GM23338 (cell line): ENCODE results near the gene POLD2. TPM values are rescaled to one million over a fixed set of nuclear protein-coding genes. Genes with fewer than 3 reads are reported as not detected.

ENCODE experiments used
- ATAC-seq: fragments of 200-7000 bp; cut with Tn5 transposase; 3 replicates; pipeline ENCODE4 v1.9.1; 2020
- DNase-seq: peaks from one replicate; pipeline ENCODE4 v3.0.0-alpha.2; 2015; ENCODE audit warnings: low spot score
- H2AFZ ChIP-seq: fragments of 200-600 bp; sonication (generic); 2 replicates; pipeline ENCODE4 v1.8.0; 2016; ENCODE audit warnings: antibody characterized with exemption, mild to moderate bottlenecking, moderate library complexity
- H3F3A ChIP-seq: fragments of 200-600 bp; sonication (generic); replicated peaks from 2 replicates; pipeline ENCODE4 v1.8.0; 2017; ENCODE audit warnings: antibody characterized with exemption, mixed run types, low read depth
- H3K27ac ChIP-seq: fragments of 200-600 bp; sonication (generic); 2 replicates; pipeline ENCODE4 v1.6.1; 2016; ENCODE audit warnings: low read depth
- H3K27me3 ChIP-seq: fragments of 200-600 bp; sonication (generic); 2 replicates; pipeline ENCODE4 v1.8.0; 2016; ENCODE audit warnings: mild to moderate bottlenecking, mixed run types, moderate library complexity; ENCODE audit not compliant: insufficient read depth
- H3K36me3 ChIP-seq: fragments of 200-600 bp; sonication (generic); 2 replicates; pipeline ENCODE4 v1.8.0; 2016; ENCODE audit warnings: mild to moderate bottlenecking; ENCODE audit not compliant: insufficient read depth
- H3K4me1 ChIP-seq: fragments of 200-600 bp; sonication (generic); 2 replicates; pipeline ENCODE4 v1.8.0; 2016; ENCODE audit warnings: mild to moderate bottlenecking, moderate library complexity; ENCODE audit not compliant: insufficient read depth
- H3K4me2 ChIP-seq: fragments of 200-600 bp; sonication (generic); 2 replicates; pipeline ENCODE4 v1.7.1; 2017; ENCODE audit warnings: mixed run types
- H3K4me3 ChIP-seq: fragments of 200-600 bp; sonication (generic); 2 replicates; pipeline ENCODE4 v1.6.1; 2016; ENCODE audit warnings: mixed run types
- H3K79me2 ChIP-seq: fragments of 200-600 bp; sonication (generic); replicated peaks from 2 replicates; pipeline ENCODE4 v1.8.0; 2017; ENCODE audit warnings: mild to moderate bottlenecking; ENCODE audit not compliant: insufficient read depth
- H3K9me2 ChIP-seq: fragments of 200-600 bp; sonication (generic); 2 replicates; pipeline ENCODE4 v1.8.0; 2017; ENCODE audit not compliant: insufficient read depth
- H4K20me1 ChIP-seq: fragments of 200-600 bp; sonication (generic); replicated peaks from 2 replicates; pipeline ENCODE4 v1.8.0; 2017; ENCODE audit warnings: mild to moderate bottlenecking; ENCODE audit not compliant: insufficient read depth
- H3K27ac Mint-ChIP-seq: 2 replicates; pipeline ENCODE4 v1.8.0; 2020; ENCODE audit warnings: inconsistent platforms, mild to moderate bottlenecking, moderate library complexity, mixed read lengths
- H3K27me3 Mint-ChIP-seq: 3 replicates; pipeline ENCODE4 v1.8.0; 2022; ENCODE audit warnings: low read depth, mild to moderate bottlenecking, moderate library complexity, mixed read lengths, inconsistent platforms; ENCODE audit not compliant: insufficient read depth, poor library complexity
- H3K36me3 Mint-ChIP-seq: 3 replicates; pipeline ENCODE4 v1.8.0; 2021; ENCODE audit warnings: low read depth, mild to moderate bottlenecking, inconsistent platforms, moderate library complexity, mixed read lengths
- H3K4me1 Mint-ChIP-seq: 3 replicates; pipeline ENCODE4 v1.8.0; 2020; ENCODE audit warnings: mild to moderate bottlenecking, inconsistent platforms, mixed read lengths
- H3K4me3 Mint-ChIP-seq: 3 replicates; pipeline ENCODE4 v1.8.0; 2021; ENCODE audit warnings: moderate library complexity, mild to moderate bottlenecking, inconsistent platforms, mixed read lengths
- H3K9me3 Mint-ChIP-seq: 3 replicates; pipeline ENCODE4 v1.8.0; 2020; ENCODE audit warnings: moderate library complexity, mild to moderate bottlenecking, inconsistent platforms, mixed read lengths
- EZH2 ChIP-seq: fragments of 200-600 bp; sonication (generic); IDR thresholded peaks from one replicate; pipeline ENCODE4 v1.8.0; 2017; ENCODE audit warnings: antibody characterized with exemption, mild to moderate bottlenecking, low read depth; ENCODE audit not compliant: unreplicated experiment
- POLR2AphosphoS5 ChIP-seq: IDR thresholded peaks from 2 replicates; pipeline ENCODE4 v1.6.1; 2016; ENCODE audit warnings: antibody characterized with exemption, low read depth
- ZNF331 ChIP-seq: fragments of 250-450 bp; sonication (Bioruptor Pico); IDR thresholded peaks from 2 replicates; pipeline ENCODE4 v1.5.0; 2020; ENCODE audit warnings: low read depth, mild to moderate bottlenecking, moderate library complexity
- ZNF462 ChIP-seq: fragments of 250-450 bp; sonication (Bioruptor Pico); IDR thresholded peaks from 2 replicates; pipeline ENCODE4 v1.5.0; 2020; ENCODE audit warnings: mild to moderate bottlenecking, moderate library complexity
- polyA plus RNA-seq: library from polyadenylated mRNA; unstranded; fragments of >200 nt; fragmentation: Nextera tagmentation; extraction: Ambion mirVana; gene quantifications from 2 replicates; pipeline ENCODE4 v1.2.1, GENCODE V29; 2016
- total RNA-seq: library from RNA; depleted of rRNA; stranded (reverse); fragments of >200 nt; shearing (Covaris generic); gene quantifications from 2 replicates; pipeline ENCODE4 v1.2.3, GENCODE V29; 2014
- TF ChIP-seq, protein P1 (sequence below): IDR thresholded peaks from 2 replicates; pipeline ENCODE4 v1.6.1; 2016; ENCODE audit warnings: antibody characterized with exemption

The POLD2 gene
- total and polyA plus RNA-seq, 2 experiments from 2014 or later = 101 to 127 TPM

GRCh38 chr7:44083796-44084195, 39.6 kb downstream of the POLD2 start (continued):
- TF ChIP-seq, protein P1, sequence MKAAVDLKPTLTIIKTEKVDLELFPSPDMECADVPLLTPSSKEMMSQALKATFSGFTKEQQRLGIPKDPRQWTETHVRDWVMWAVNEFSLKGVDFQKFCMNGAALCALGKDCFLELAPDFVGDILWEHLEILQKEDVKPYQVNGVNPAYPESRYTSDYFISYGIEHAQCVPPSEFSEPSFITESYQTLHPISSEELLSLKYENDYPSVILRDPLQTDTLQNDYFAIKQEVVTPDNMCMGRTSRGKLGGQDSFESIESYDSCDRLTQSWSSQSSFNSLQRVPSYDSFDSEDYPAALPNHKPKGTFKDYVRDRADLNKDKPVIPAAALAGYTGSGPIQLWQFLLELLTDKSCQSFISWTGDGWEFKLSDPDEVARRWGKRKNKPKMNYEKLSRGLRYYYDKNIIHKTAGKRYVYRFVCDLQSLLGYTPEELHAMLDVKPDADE = no peak
- TF ChIP-seq ZNF331 (CRISPR knock-in tag) = no peak
- TF ChIP-seq ZNF462 (CRISPR knock-in tag) = no peak

DNA sequence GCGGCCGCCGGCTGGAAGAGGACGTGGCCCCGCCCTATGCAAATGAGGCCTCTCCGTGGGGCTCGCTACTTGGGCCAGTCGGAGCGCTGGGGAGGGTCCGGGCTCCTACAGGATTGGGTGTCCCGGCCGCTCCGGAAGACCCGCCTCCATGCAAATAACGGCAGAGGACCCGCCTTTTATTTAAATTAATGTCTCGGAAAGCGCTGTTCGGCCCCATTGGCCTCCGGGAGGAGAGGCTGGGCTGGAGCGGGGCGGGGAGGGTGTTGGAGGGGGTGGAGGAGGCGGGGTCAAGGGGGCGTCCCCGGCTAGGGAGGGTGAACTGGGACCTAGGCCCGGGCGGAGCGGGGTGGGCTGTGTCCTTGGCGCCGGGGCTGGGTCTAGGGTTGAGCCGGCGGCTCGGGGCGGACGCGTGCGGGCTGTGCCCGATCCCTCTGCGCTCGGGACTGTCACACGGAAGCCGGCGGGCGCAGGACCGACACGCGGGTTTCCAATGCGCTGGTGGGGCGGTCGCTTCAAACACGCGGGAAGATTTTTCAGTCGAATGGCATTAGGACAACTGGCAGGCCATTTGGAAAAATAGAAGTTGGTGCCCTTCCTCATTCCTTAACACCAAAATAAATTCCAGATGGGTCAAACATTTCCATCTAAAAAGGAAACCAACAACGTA, 40.7 kb downstream of the POLD2 start:
- H3K4me3 ChIP-seq = peak overlapping the region; percentile 62
- H3K36me3 ChIP-seq = no peaks in the 10 kb centered on the region
- Mint-ChIP-seq H3K27me3 (peaks cover 31% of the 10 kb centered on the region), H3K27ac (no peak overlapping the region), H3K4me3 (peak overlapping the region; percentile 74), H3K4me1 (peaks cover 19% of the 10 kb centered on the region), H3K9me3 (no peaks in the 10 kb centered on the region), H3K36me3 (peaks cover 18% of the 10 kb centered on the region)
- H3K4me1 ChIP-seq = peaks cover 7% of the 10 kb centered on the region
- H3K79me2 ChIP-seq = no peaks in the 10 kb centered on the region
- no peaks in the 10 kb centered on the region for H3K9me2 ChIP-seq
- DNase-seq (peak; percentile 100), ATAC-seq (peak; percentile 93)
- H2AFZ ChIP-seq = peak overlapping the region; percentile 95; the same call in 1 of the 2 replicates
- H4K20me1 ChIP-seq = no peaks in the 10 kb centered on the region
- H3K4me2 ChIP-seq = peak overlapping the region; percentile 77
- H3K27ac ChIP-seq = no peak overlapping the region
- no peaks in the 10 kb centered on the region; the same call in 1 of the 2 replicates for H3F3A ChIP-seq
- peak; percentile 32 for TF ChIP-seq POLR2AphosphoS5
- no peak for TF ChIP-seq ZNF462 (CRISPR knock-in tag)
- no peak for TF ChIP-seq EZH2
- peaks cover 4% of the 10 kb centered on the region; the same call in 1 of the 2 replicates for H3K27me3 ChIP-seq
